ENCODE data around the gene NEU1. TPM values are rescaled to one million over a fixed set of nuclear protein-coding genes. Genes with fewer than 3 reads are reported as not detected.

Gene NEU1
- total RNA-seq, 2 donors from 2014 or later: 42.4 to 50.7 TPM

- H3K9me3 ChIP-seq (ENCODE audit: control insufficient read depth, low read length): no peaks in the 10 kb centered on the region
- DNase-seq: peak; percentile 96
- Mint-ChIP-seq H3K4me3 (peak within 1 kb of the TSS; percentile 63), H3K36me3 (ENCODE audit: low read depth) (peaks cover 2% of the 10 kb centered on the region), H3K9me3 (no peaks in the 10 kb centered on the region), H3K27ac (peak within 1 kb of the TSS; percentile 50), H3K4me1 (peaks cover 28% of the 10 kb centered on the region), H3K27me3 (ENCODE audit: insufficient read depth) (no peaks in the 10 kb centered on the region)
- H3K4me1 ChIP-seq (ENCODE audit: control insufficient read depth, insufficient read depth, low read length): peaks cover 2% of the 10 kb centered on the region
- H3K27me3 ChIP-seq (ENCODE audit: control insufficient read depth, insufficient read depth, low read length, poor library complexity, severe bottlenecking): no peaks in the 10 kb centered on the region
- no peak for TF ChIP-seq CTCF (conservative IDR thresholded peaks at IDR 0.05)
- peak within 1 kb of the TSS; percentile 76 for H3K4me3 ChIP-seq (ENCODE audit: low read length)
- no peaks in the 10 kb centered on the region for H3K36me3 ChIP-seq (ENCODE audit: control insufficient read depth, insufficient read depth, low read length)
- peak within 1 kb of the TSS; percentile 47 for H3K9ac ChIP-seq (ENCODE audit: extremely low read depth, low read length, poor library complexity, severe bottlenecking)
- H3K27ac ChIP-seq (ENCODE audit: low read depth, low read length): peak within 1 kb of the TSS; percentile 75
- 0 to 1% methylated on average over 16 to 66 of the region's 77 CpGs for WGBS, 2 experiments (ENCODE audit: insufficient coverage in 1 of 2, insufficient read length in 1 of 2)
Measured at GRCh38 chr6:31901953-31902643, 39.5 kb upstream of the NEU1 start, which contains the start of gene ZBTB12. Gene ZBTB12 (minus strand): TSS chr6:31902086. CDS start chr6:31901305, 781 bp downstream.

- H3K27me3 Mint-ChIP-seq (ENCODE audit: insufficient read depth): no peaks in the 10 kb centered on the region
- Histone ChIP-seq H3K4me3 (ENCODE audit: low read length) (peak overlapping the region; percentile 76), H3K9me3 (ENCODE audit: control insufficient read depth, low read length) (no peaks in the 10 kb centered on the region), H3K4me1 (ENCODE audit: control insufficient read depth, insufficient read depth, low read length) (peaks cover 5% of the 10 kb centered on the region), H3K9ac (ENCODE audit: extremely low read depth, low read length, poor library complexity, severe bottlenecking) (peak overlapping the region; percentile 47), H3K36me3 (ENCODE audit: control insufficient read depth, insufficient read depth, low read length) (no peaks in the 10 kb centered on the region), H3K27me3 (ENCODE audit: control insufficient read depth, insufficient read depth, low read length, poor library complexity, severe bottlenecking) (no peaks in the 10 kb centered on the region), H3K27ac (ENCODE audit: low read depth, low read length) (peak overlapping the region; percentile 75)
- H3K27ac Mint-ChIP-seq: no peak overlapping the region
- 11 to 12% methylated on average over 8 to 32 of the region's 45 CpGs for WGBS, 2 experiments (ENCODE audit: insufficient coverage in 1 of 2, insufficient read length in 1 of 2)
- peaks cover 2% of the 10 kb centered on the region for H3K36me3 Mint-ChIP-seq (ENCODE audit: low read depth)
- no peak for TF ChIP-seq CTCF (conservative IDR thresholded peaks at IDR 0.05)
- H3K9me3 Mint-ChIP-seq: no peaks in the 10 kb centered on the region
- peak; percentile 50 for DNase-seq
- peaks cover 28% of the 10 kb centered on the region for H3K4me1 Mint-ChIP-seq
- peak overlapping the region; percentile 63 for H3K4me3 Mint-ChIP-seq
Measured at GRCh38 chr6:31901415-31901952, 38.9 kb upstream of the NEU1 start.

GRCh38 chr6:31900917-31901414 is 38.3 kb upstream of the NEU1 start:
- peak overlapping the region; percentile 40 for H3K27ac ChIP-seq (ENCODE audit: low read depth, low read length)
- TF ChIP-seq CTCF (conservative IDR thresholded peaks at IDR 0.05): peak; percentile 20
- H3K27me3 ChIP-seq (ENCODE audit: control insufficient read depth, insufficient read depth, low read length, poor library complexity, severe bottlenecking): no peaks in the 10 kb centered on the region
- Mint-ChIP-seq H3K36me3 (ENCODE audit: low read depth) (peaks cover 2% of the 10 kb centered on the region), H3K27ac (no peak overlapping the region), H3K4me1 (peaks cover 25% of the 10 kb centered on the region), H3K9me3 (no peaks in the 10 kb centered on the region), H3K4me3 (peak overlapping the region; percentile 63), H3K27me3 (ENCODE audit: insufficient read depth) (no peaks in the 10 kb centered on the region)
- H3K4me1 ChIP-seq (ENCODE audit: control insufficient read depth, insufficient read depth, low read length): peaks cover 6% of the 10 kb centered on the region
- 81 to 83% methylated on average over 27 to 29 of the region's 29 CpGs for WGBS, 2 experiments (ENCODE audit: insufficient coverage in 1 of 2, insufficient read length in 1 of 2)
- H3K4me3 ChIP-seq (ENCODE audit: low read length): no peak overlapping the region
- peaks cover 3% of the 10 kb centered on the region for H3K36me3 ChIP-seq (ENCODE audit: control insufficient read depth, insufficient read depth, low read length)
- peak; percentile 76 for DNase-seq
- no peaks in the 10 kb centered on the region for H3K9me3 ChIP-seq (ENCODE audit: control insufficient read depth, low read length)
- no peak overlapping the region for H3K9ac ChIP-seq (ENCODE audit: extremely low read depth, low read length, poor library complexity, severe bottlenecking)
